ENCODE results near the gene ASCL3. TPM values are rescaled to one million over a fixed set of nuclear protein-coding genes. Genes with fewer than 3 reads are reported as not detected.
"Not testable (repeated sequence)": the region's sequence is repeated elsewhere in the genome, so short reads cannot be mapped to it uniquely, and the experiment has no call there.

ASCL3 gene
- total and polyA plus RNA-seq, 10 of the 15 experiments (the other 5 are each of a cell fraction or from before 2014, with no cell fraction given), result not detected

DNA sequence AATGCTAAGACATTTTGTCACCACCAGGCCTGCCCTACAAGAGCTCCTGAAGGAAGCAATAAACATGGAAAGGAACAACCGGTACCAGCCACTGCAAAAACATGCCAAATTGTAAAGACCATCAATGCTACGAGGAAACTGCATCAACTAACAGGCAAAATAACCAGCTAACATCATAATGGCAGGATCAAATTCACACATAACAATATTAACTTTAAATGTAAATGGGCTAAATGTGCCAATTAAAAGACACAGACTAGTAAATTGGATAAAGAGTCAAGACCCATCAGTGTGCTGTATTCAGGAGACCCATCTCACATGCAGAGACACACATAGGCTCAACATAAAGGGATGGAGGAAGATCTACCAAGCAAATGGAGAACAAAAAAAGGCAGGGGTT is 51.6 kb downstream of the ASCL3 start:
- H3K4me2 ChIP-seq (ENCODE audit: control insufficient read depth, insufficient read depth); H3K79me2 ChIP-seq (ENCODE audit: control insufficient read depth, insufficient read depth, low read length); BruUV-seq (replicated peaks); CTCF ChIA-PET; POLR2A ChIA-PET; H3K9ac ChIP-seq (ENCODE audit: control insufficient read depth, insufficient read depth, low read length); H2AFZ ChIP-seq (ENCODE audit: control insufficient read depth, low read depth, low read length); H3K4me3 ChIP-seq; in situ Hi-C loops (cut with MboI); FAIRE-seq; H3K36me3 ChIP-seq (ENCODE audit: control insufficient read depth in 2 of 2, insufficient read depth in 2 of 2, low read length in 1 of 2); H3K27ac ChIP-seq (ENCODE audit: control insufficient read depth, insufficient read depth); SMC1A ChIA-PET (ENCODE audit: uncharacterized antibody, unreplicated experiment); ATAC-seq; intact Hi-C loops (cut with micrococcal nuclease; ENCODE audit: unreplicated experiment); H4K20me1 ChIP-seq (ENCODE audit: control insufficient read depth, insufficient read depth); RAD21 ChIA-PET (ENCODE audit: unreplicated experiment); H3K27me3 ChIP-seq (replicated peaks in 1 of 2; ENCODE audit: control insufficient read depth in 2 of 2, insufficient read depth in 2 of 2, low read length in 1 of 2); H3K4me1 ChIP-seq (ENCODE audit: control insufficient read depth, insufficient read depth, low read length); H3K9me3 ChIP-seq (replicated peaks; ENCODE audit: control insufficient read depth, insufficient read depth, low read length); DNase-seq (ENCODE audit: low read depth, low spot score): not testable (repeated sequence)
- WGBS (ENCODE audit: insufficient coverage, insufficient replicate concordance, low lambda C conversion rate, missing lambda C conversion rate), result 56% methylated on average over 2 of the region's 2 CpGs

Small RNA genes within 50 kb of the gene (small RNA-seq; reads per million reads assigned to genes)
- not detected for gene RF00019

Other genes with a start within 250 kb of the ASCL3 start
- gene AKIP1, start 31.8 kb downstream of the ASCL3 start, total RNA-seq (2014; rRNA removed), result 31.7 and 36.5 TPM in 2 replicates
- 21.5 and 23.3 TPM in 2 replicates for gene AKIP1, start 31.8 kb downstream of the ASCL3 start, total RNA-seq (2014; rRNA removed; fragmentation: Illumina TruSeq; extraction: Trizol)
- 27.1 and 30.4 TPM in 2 replicates for gene AKIP1, start 31.8 kb downstream of the ASCL3 start, total RNA-seq (2021)
- 30.7 and 33.1 TPM in 2 replicates for gene AKIP1, start 31.8 kb downstream of the ASCL3 start, polyA plus RNA-seq (2011; rRNA removed)
- gene AKIP1, start 31.8 kb downstream of the ASCL3 start, polyA plus RNA-seq (2014; fragmentation: Illumina TruSeq; extraction: Trizol), result 22.1 and 30.6 TPM in 2 replicates
- 10 to 100 TPM in 1 of 2 experiments, 1 to 10 TPM in 1; 5.1 to 14.7 TPM for gene AKIP1, start 31.8 kb downstream of the ASCL3 start, polyA plus RNA-seq (2014; fragmentation: Nextera tagmentation; extraction: Ambion mirVana)
- gene AKIP1, start 31.8 kb downstream of the ASCL3 start, polyA plus RNA-seq (2014; rRNA removed), result 32.0 and 36.2 TPM in 2 replicates
- 10 to 100 TPM; 38.0 to 38.9 TPM for gene AKIP1, start 31.8 kb downstream of the ASCL3 start, polyA plus RNA-seq (2016; fragmentation: Nextera tagmentation; extraction: Ambion mirVana)
- gene C11orf16, start 10.1 kb downstream of the ASCL3 start, total RNA-seq (2014; rRNA removed), result not detected in 2 replicates
- not detected in 2 replicates for gene C11orf16, start 10.1 kb downstream of the ASCL3 start, total RNA-seq (2014; rRNA removed; fragmentation: Illumina TruSeq; extraction: Trizol)
- gene C11orf16, start 10.1 kb downstream of the ASCL3 start, total RNA-seq (2021), result not detected in 2 replicates
- gene C11orf16, start 10.1 kb downstream of the ASCL3 start, polyA plus RNA-seq (2011; rRNA removed), result not detected in 2 replicates
- not detected in 2 replicates for gene C11orf16, start 10.1 kb downstream of the ASCL3 start, polyA plus RNA-seq (2014; fragmentation: Illumina TruSeq; extraction: Trizol)
- gene C11orf16, start 10.1 kb downstream of the ASCL3 start, polyA plus RNA-seq (2014; fragmentation: Nextera tagmentation; extraction: Ambion mirVana), result under 1 TPM in 1 of 2 experiments, not detected in 1; 0.05 TPM
- not detected in 2 replicates for gene C11orf16, start 10.1 kb downstream of the ASCL3 start, polyA plus RNA-seq (2014; rRNA removed)
- gene C11orf16, start 10.1 kb downstream of the ASCL3 start, polyA plus RNA-seq (2016; fragmentation: Nextera tagmentation; extraction: Ambion mirVana), result under 1 TPM; 0.32 to 0.39 TPM
- gene TMEM9B, start 21.4 kb upstream of the ASCL3 start, total RNA-seq (2014; rRNA removed), result 31.2 and 33.8 TPM in 2 replicates
- 28.1 and 28.7 TPM in 2 replicates for gene TMEM9B, start 21.4 kb upstream of the ASCL3 start, total RNA-seq (2014; rRNA removed; fragmentation: Illumina TruSeq; extraction: Trizol)
- gene TMEM9B, start 21.4 kb upstream of the ASCL3 start, total RNA-seq (2021), result 20.8 and 23.1 TPM in 2 replicates
- gene TMEM9B, start 21.4 kb upstream of the ASCL3 start, polyA plus RNA-seq (2011; rRNA removed), result 43.6 and 55.7 TPM in 2 replicates
- gene TMEM9B, start 21.4 kb upstream of the ASCL3 start, polyA plus RNA-seq (2014; fragmentation: Illumina TruSeq; extraction: Trizol), result 33.2 and 41.0 TPM in 2 replicates
- gene TMEM9B, start 21.4 kb upstream of the ASCL3 start, polyA plus RNA-seq (2014; fragmentation: Nextera tagmentation; extraction: Ambion mirVana), result 10 to 100 TPM; 11.5 to 16.6 TPM
- gene TMEM9B, start 21.4 kb upstream of the ASCL3 start, polyA plus RNA-seq (2014; rRNA removed), result 24.3 and 26.4 TPM in 2 replicates
- gene TMEM9B, start 21.4 kb upstream of the ASCL3 start, polyA plus RNA-seq (2016; fragmentation: Nextera tagmentation; extraction: Ambion mirVana), result 10 to 100 TPM; 48.0 to 54.0 TPM
- gene NRIP3, start 61.0 kb upstream of the ASCL3 start, total RNA-seq (2014; rRNA removed), result under 0.01 and 0.22 TPM in 2 replicates
- gene NRIP3, start 61.0 kb upstream of the ASCL3 start, total RNA-seq (2014; rRNA removed; fragmentation: Illumina TruSeq; extraction: Trizol), result 0.09 TPM in 1 of 2 replicates, not detected in the other
- not detected in 2 replicates for gene NRIP3, start 61.0 kb upstream of the ASCL3 start, total RNA-seq (2021)
- gene NRIP3, start 61.0 kb upstream of the ASCL3 start, polyA plus RNA-seq (2011; rRNA removed), result not detected in 2 replicates
- not detected in 2 replicates for gene NRIP3, start 61.0 kb upstream of the ASCL3 start, polyA plus RNA-seq (2014; fragmentation: Illumina TruSeq; extraction: Trizol)
- not detected for gene NRIP3, start 61.0 kb upstream of the ASCL3 start, polyA plus RNA-seq (2014; fragmentation: Nextera tagmentation; extraction: Ambion mirVana)
- gene NRIP3, start 61.0 kb upstream of the ASCL3 start, polyA plus RNA-seq (2014; rRNA removed), result 0.25 TPM in 1 of 2 replicates, not detected in the other
- under 1 TPM in 1 of 2 experiments, not detected in 1; 0.25 TPM for gene NRIP3, start 61.0 kb upstream of the ASCL3 start, polyA plus RNA-seq (2016; fragmentation: Nextera tagmentation; extraction: Ambion mirVana)
- 0.27 and 0.56 TPM in 2 replicates for gene SCUBE2, start 148.6 kb upstream of the ASCL3 start, total RNA-seq (2014; rRNA removed)
- 0.23 and 0.27 TPM in 2 replicates for gene SCUBE2, start 148.6 kb upstream of the ASCL3 start, total RNA-seq (2014; rRNA removed; fragmentation: Illumina TruSeq; extraction: Trizol)
- gene SCUBE2, start 148.6 kb upstream of the ASCL3 start, total RNA-seq (2021), result 0.24 and 0.31 TPM in 2 replicates
- 0.31 and 0.52 TPM in 2 replicates for gene SCUBE2, start 148.6 kb upstream of the ASCL3 start, polyA plus RNA-seq (2011; rRNA removed)
- gene SCUBE2, start 148.6 kb upstream of the ASCL3 start, polyA plus RNA-seq (2014; fragmentation: Illumina TruSeq; extraction: Trizol), result 0.06 and 0.12 TPM in 2 replicates
- under 1 TPM in 1 of 2 experiments, not detected in 1; 0.35 TPM for gene SCUBE2, start 148.6 kb upstream of the ASCL3 start, polyA plus RNA-seq (2014; fragmentation: Nextera tagmentation; extraction: Ambion mirVana)
- gene SCUBE2, start 148.6 kb upstream of the ASCL3 start, polyA plus RNA-seq (2014; rRNA removed), result 0.10 and 0.18 TPM in 2 replicates
- gene SCUBE2, start 148.6 kb upstream of the ASCL3 start, polyA plus RNA-seq (2016; fragmentation: Nextera tagmentation; extraction: Ambion mirVana), result under 1 TPM in 1 of 2 experiments, not detected in 1; 0.54 TPM